Thoracic aorta (tissue), 2 donors: ENCODE data around the gene GMEB2. TPM values are rescaled to one million over a fixed set of nuclear protein-coding genes. Genes with fewer than 3 reads are reported as not detected.

Experiments used
- ATAC-seq: fragments of 150-250 bp; one replicate; pipeline ENCODE4 v1.8.0; 2017; ENCODE audit warnings: low read depth; ENCODE audit not compliant: insufficient number of reproducible peaks, low FRiP score
- DNase-seq: peaks from one replicate; pipeline ENCODE4 v3.0.0-alpha.2; 2020; ENCODE audit warnings: low spot score
- H3K27ac ChIP-seq, 2 donors: fragments of 200-600 bp; sonication (generic); 1 replicate in 1 of 2; 2 replicates in 1 of 2; pipeline ENCODE4 v1.5.1; 2016; ENCODE audit warnings: mild to moderate bottlenecking in 2 of 2, moderate library complexity in 2 of 2
- H3K27me3 ChIP-seq: fragments of 200-600 bp; sonication (generic); replicated peaks from 2 replicates; pipeline ENCODE4 v1.6.0; 2016; ENCODE audit warnings: mild to moderate bottlenecking; ENCODE audit not compliant: insufficient read depth
- H3K36me3 ChIP-seq: fragments of 200-600 bp; sonication (generic); one replicate; pipeline ENCODE4 v1.5.1; 2016
- H3K4me1 ChIP-seq, 2 donors: fragments of 200-600 bp; sonication (generic); 1 replicate in 1 of 2; 2 replicates in 1 of 2; pipeline versions ENCODE4 v1.5.1 to v1.6.0; 2016; ENCODE audit warnings: low read depth in 2 of 2, mild to moderate bottlenecking in 1 of 2; ENCODE audit not compliant: control insufficient read depth in 1 of 2
- H3K4me3 ChIP-seq: fragments of 200-600 bp; sonication (generic); 2 replicates; pipeline ENCODE4 v1.5.1; 2016; ENCODE audit warnings: mild to moderate bottlenecking
- H3K9me3 ChIP-seq: fragments of 200-600 bp; sonication (generic); 2 replicates; pipeline ENCODE4 v1.5.1; 2016
- CTCF ChIP-seq: fragments of 200-600 bp; sonication (generic); IDR thresholded peaks from one replicate; pipeline ENCODE4 v1.5.1; 2019; ENCODE audit warnings: antibody characterized with exemption
- total RNA-seq, 2 donors: library from RNA; depleted of rRNA; stranded (reverse); fragments of >200 nt; gene quantifications; one replicate each; pipeline versions ENCODE4 v1.1.0 to v1.2.3, GENCODE V29; 2016

GMEB2 gene
- total RNA-seq, 2 donors from 2014 or later, result 10.0 to 14.7 TPM

DNA sequence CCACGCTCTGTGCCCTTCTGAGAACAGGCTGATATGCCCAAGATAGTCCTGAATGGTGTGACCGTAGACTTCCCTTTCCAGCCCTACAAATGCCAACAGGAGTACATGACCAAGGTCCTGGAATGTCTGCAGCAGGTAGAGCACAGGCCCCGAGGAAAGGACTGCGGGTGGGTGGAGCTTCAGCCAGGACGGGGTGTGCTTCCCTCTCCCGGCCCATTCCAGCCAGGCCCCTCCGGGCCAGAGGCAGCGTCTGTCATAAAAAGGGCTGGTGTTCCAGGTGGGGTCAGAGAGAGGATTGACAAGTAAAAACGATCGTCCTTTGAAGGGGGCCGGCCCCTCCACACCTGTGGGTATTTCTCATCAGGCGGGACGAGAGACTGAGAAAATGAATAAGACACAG is 32.5 kb upstream of the GMEB2 start:
- DNase-seq, result no peak
- Histone ChIP-seq H3K27ac (peak overlapping the region; percentile 79 to 84), H3K36me3 (peaks cover 18% of the 10 kb centered on the region)

DNA sequence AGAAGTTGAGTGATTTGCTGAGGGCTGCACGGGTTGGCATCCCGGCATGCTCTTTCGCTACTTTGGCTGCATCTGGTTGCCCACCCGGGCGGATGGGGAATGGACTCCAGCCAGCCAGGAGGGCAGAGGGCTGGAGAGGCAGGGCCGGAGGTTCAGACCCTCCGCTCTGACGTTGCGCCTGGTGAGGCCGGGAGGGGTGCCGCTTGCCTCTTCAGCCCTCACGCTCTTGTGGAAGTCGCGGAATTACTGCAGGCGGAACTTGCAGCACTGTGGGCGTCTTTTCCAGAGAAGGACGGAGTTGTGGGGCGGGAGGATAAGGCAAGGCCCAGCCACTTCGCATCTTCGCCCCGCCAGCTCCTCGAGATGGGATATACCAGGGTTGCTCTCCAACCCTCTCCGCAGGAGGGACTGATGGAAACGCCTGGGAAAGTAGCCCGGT is 31.9 kb upstream of the GMEB2 start:
- ATAC-seq (no peak), DNase-seq (no peak)
- TF ChIP-seq CTCF, result no peak
- Histone ChIP-seq H3K9me3 (no peaks in the 10 kb centered on the region), H3K36me3 (peaks cover 18% of the 10 kb centered on the region), H3K4me1 (peaks cover 13 to 28% of the 10 kb centered on the region in 2 donors), H3K27me3 (no peaks in the 10 kb centered on the region), H3K4me3 (peak overlapping the region; percentile 88), H3K27ac (peak overlapping the region; percentile 79 to 84)

More for the DNA sequence above, 32.5 kb upstream of the GMEB2 start:
- H3K4me3 ChIP-seq, result peak overlapping the region; percentile 88
- H3K9me3 ChIP-seq, result no peaks in the 10 kb centered on the region
- TF ChIP-seq CTCF, result no peak
- H3K4me1 ChIP-seq, result peaks cover 11 to 22% of the 10 kb centered on the region in 2 donors
- no peaks in the 10 kb centered on the region for H3K27me3 ChIP-seq
- no peak for ATAC-seq

DNA sequence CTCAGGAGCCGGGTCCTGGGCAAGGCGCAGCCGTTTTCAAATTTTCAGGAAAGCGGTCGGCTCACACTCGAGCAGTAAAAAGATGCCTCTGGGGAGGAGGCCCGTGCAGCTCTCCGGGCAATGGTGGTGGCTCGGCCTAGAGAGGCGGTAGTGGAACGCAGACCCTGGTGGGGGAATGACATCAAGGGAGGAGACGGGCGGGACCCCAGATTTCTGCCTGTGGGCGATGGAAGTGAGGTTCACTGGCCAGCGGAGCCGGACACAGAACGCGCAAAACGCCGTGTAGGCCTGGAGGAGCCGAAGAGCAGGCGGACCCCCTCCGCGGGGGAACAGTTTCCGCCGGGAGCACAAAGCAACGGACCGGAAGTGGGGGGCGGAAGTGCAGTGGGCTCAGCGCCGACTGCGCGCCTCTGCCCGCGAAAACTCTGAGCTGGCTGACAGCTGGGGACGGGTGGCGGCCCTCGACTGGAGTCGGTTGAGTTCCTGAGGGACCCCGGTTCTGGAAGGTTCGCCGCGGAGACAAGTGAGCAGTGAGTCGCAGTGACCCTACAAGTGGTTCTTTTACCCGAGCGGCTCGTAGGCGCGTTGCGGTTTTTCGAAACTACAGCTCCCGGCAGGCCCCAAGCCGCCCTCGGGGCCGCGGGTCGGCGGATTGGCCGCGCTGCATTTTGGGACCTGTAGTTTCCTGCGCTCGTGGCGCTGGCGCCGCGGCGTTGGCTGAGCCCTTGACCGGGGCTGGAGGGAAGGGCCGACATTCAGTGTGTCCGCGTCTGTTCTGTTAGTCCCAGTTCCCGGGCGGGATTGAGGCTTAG is 31.2 kb upstream of the GMEB2 start, which contains the start of gene RTEL1:
Gene RTEL1, plus strand, starts transcription at position 376 of the 812 bp plus-strand sequence. CDS start 1,091 bp downstream, outside the sequence.
- H3K27me3 ChIP-seq, result no peaks in the 10 kb centered on the region
- no peaks in the 10 kb centered on the region for H3K9me3 ChIP-seq
- H3K36me3 ChIP-seq, result peaks cover 18% of the 10 kb centered on the region
- ATAC-seq (peak; percentile 81), DNase-seq (peak; percentile 60)
- peaks cover 15 to 31% of the 10 kb centered on the region in 2 donors for H3K4me1 ChIP-seq
- H3K27ac ChIP-seq, result peak within 1 kb of the TSS; percentile 79 to 84
- no peak for TF ChIP-seq CTCF
- peak within 1 kb of the TSS; percentile 88 for H3K4me3 ChIP-seq

GRCh38 chr20:63657260-63657936 is 30.5 kb upstream of the GMEB2 start:
- DNase-seq (no peak), ATAC-seq (no peak)
- no peaks in the 10 kb centered on the region for H3K27me3 ChIP-seq
- peaks cover 12% of the 10 kb centered on the region for H3K36me3 ChIP-seq
- H3K4me1 ChIP-seq, result peaks cover 19 to 38% of the 10 kb centered on the region in 2 donors
- H3K9me3 ChIP-seq, result no peaks in the 10 kb centered on the region
- H3K4me3 ChIP-seq, result peak overlapping the region; percentile 88
- no peak for TF ChIP-seq CTCF
- H3K27ac ChIP-seq, result peak overlapping the region; percentile 79 to 84

DNA sequence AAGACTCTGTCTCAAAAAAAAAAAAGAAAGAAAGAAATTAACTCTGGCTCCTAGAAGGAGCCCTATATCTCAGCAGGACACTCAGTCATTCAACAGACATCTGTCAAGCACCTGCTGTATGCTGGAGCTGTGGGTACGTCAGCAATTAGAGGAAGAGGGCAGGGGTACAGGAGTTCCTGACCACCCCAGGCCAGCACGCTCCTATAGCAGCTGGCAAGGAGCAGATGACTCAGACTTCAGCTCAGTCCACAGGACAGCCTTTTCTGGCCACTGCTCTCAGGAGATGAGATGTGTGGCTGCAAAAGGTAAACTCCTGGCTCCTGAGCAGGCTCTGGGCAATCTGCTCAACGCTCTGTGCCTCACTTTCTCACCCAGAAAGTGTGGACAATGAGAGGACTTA is 29.6 kb upstream of the GMEB2 start:
- TF ChIP-seq CTCF, result no peak
- peaks cover 22 to 47% of the 10 kb centered on the region in 2 donors for H3K4me1 ChIP-seq
- no peak overlapping the region for H3K27ac ChIP-seq

More for the DNA sequence above, 29.6 kb upstream of the GMEB2 start:
- no peaks in the 10 kb centered on the region for H3K9me3 ChIP-seq
- peaks cover 5% of the 10 kb centered on the region for H3K36me3 ChIP-seq
- H3K4me3 ChIP-seq, result no peak overlapping the region
- no peak for DNase-seq
- no peaks in the 10 kb centered on the region for H3K27me3 ChIP-seq
- ATAC-seq, result no peak
